ENCODE data around the gene STRIP1.

STRIP1 gene

GRCh38 chr1:110006516-110006915 lies 27.9 kb upstream of the STRIP1 start:
- CTCF ChIA-PET: interaction anchor here (0.9 to 8.0 kb wide), 9 partner anchors 10 to 474 kb away, joined by 3 to 108 read pairs (median 6); partner anchors contain the start of genes AHCYL1 and STRIP1
- POLR2A ChIA-PET: interaction anchor here (0.8 kb wide), 1 partner anchor 22 kb away, joined by 3 read pairs; the partner anchor contains the start of gene AHCYL1
- DNase-seq (ENCODE audit: extremely low spot score): no peak
- TF ChIP-seq CTCF (IDR thresholded peaks at IDR 0.05; ENCODE audit: control extremely low read depth, extremely low read depth, low read depth, missing control alignments): no peak

DNA sequence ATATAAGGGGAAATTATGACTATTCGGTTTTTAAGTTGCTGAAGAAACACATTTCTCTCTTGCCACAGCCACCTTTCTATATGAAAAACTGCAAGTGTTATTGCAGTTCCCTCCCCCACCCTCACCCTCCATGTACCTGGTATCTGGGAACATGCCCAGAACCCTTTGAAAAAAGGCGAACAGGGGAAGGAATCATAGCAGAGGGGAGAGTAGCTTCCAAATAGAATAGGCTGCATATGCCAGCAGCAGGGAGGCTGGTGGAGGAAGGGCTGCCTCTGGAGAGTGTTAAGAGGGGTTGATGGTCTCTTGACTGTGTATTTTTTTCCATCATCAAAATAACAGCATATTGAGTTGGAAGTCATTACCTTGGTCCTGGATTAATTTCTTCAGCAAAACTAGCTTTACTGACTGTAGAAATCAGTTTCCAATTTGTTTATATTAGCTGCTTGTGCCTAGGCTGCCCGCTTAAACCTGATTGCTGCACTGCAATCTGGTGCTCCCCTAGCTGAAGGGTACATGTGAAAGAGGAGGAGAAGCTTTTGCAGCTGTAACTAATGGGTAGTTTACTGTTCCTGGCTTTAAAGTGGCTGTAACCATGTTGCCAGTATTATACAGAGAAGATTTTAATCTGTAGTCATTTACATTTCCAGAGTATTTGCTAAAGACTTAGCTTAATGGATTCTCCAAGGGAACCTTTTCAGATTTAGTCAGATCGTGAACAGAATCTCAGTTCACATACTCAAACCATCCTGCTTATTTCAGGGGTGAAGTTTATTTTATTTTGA lies 27.2 kb upstream of the STRIP1 start:
- DNase-seq (ENCODE audit: extremely low spot score): no peak
- POLR2A ChIA-PET: interaction anchor here (0.8 kb wide), 1 partner anchor 23 kb away, joined by 3 read pairs; the partner anchor contains the start of gene AHCYL1
- TF ChIP-seq CTCF (IDR thresholded peaks at IDR 0.05; ENCODE audit: control extremely low read depth, extremely low read depth, low read depth, missing control alignments): no peak
- CTCF ChIA-PET: interaction anchor here (0.8 to 8.0 kb wide), 10 partner anchors 9 to 475 kb away, joined by 3 to 108 read pairs (median 6); partner anchors contain the start of genes AHCYL1 and STRIP1

- ChIA-PET CTCF (interaction anchor here (3.6 to 12.4 kb wide), 5 partner anchors 12 to 369 kb away, joined by 25 to 140 read pairs (median 78); partner anchors contain the start of gene AHCYL1), POLR2A (no interaction called here)
- no peak for DNase-seq (ENCODE audit: extremely low spot score)
- TF ChIP-seq CTCF (IDR thresholded peaks at IDR 0.05; ENCODE audit: control extremely low read depth, extremely low read depth, low read depth, missing control alignments): no peak
Measured at GRCh38 chr1:110008971-110009565, 25.4 kb upstream of the STRIP1 start.

DNA sequence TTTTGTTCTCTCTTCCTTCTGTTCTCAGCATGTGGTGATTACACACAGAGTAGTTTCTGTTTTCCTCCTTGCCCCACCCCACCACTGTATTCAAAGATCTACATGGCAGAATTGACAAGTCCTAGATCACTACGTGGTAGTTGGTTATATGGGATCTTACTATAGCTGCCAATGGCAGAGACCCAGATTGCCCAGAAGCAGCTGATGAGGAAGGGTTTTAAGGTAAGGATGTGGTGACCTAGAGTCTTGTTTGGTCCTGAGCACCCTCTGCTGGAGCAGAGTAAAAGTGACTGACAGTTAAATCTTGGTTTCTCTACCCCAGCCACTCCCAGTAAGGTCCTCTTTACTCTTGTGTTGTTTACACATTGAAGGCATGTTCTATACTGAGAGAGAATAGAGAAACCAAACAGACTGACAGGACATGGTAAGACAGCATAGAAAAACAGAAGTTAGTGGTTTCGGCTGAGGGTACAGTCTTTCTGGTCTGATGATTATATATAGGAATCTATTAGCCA lies 22.8 kb upstream of the STRIP1 start:
- peak; percentile 50 for TF ChIP-seq CTCF (IDR thresholded peaks at IDR 0.05; ENCODE audit: control extremely low read depth, extremely low read depth, low read depth, missing control alignments)
- ChIA-PET POLR2A (interaction anchor here (0.6 kb wide), 1 partner anchor 26 kb away, joined by 3 read pairs; no protein-coding TSS in a partner anchor), CTCF (interaction anchor here (0.7 to 12.4 kb wide), 23 partner anchors 8 to 472 kb away, joined by 3 to 140 read pairs (median 4); partner anchors contain the start of genes AHCYL1, GPR61 and STRIP1)
- peak; percentile 80 for DNase-seq (ENCODE audit: extremely low spot score)

DNA sequence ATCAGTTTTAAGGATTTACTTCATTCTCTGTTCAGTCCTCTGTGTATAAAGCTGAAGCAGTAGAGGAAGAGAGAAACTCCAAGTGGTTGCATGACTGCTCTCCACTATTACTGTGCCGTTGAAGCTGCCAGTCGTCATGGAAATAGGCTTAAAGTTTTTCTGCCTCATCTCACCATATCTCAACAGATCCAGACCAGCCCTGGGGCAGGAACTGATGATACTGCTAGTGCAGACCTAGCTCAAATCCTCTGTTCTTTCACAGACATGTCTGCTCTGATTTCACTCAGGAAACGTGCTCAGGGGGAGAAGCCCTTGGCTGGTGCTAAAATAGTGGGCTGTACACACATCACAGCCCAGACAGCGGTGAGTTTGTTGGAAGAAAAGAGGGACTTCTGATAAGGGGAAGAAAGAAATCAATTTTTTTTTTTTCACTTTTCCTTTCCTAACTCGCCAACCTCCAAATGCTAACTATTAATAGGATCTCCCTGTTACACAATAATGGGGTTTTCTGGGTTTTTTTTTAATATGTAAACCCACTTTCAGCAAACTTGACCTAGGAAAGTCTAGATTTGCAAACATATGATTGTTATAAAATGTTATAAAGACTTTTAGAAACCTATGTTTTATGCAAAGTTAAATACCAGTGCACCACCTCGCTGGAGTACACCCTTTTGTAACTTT lies 22.2 kb upstream of the STRIP1 start:
- TF ChIP-seq CTCF (IDR thresholded peaks at IDR 0.05; ENCODE audit: control extremely low read depth, extremely low read depth, low read depth, missing control alignments): no peak
- POLR2A ChIA-PET: no interaction called here

DNA sequence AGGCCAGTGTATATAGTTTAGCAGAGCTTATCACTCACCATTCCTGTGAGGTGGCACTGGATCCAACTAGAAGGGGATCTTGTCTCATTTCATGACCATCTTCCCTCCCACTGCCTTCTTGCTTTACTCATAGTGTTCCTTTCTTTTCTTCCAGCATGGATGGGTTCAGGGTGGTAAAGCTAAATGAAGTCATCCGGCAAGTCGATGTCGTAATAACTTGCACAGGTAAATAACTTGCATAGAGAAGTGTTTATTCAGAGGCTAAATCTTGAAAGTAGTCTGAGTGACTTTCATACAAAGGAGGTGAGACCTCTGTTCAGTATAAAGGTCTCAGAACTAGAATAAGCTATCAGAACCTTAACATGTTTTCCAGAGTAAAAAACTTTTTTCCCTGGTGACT lies 16.6 kb upstream of the STRIP1 start:
- no peak for TF ChIP-seq CTCF (IDR thresholded peaks at IDR 0.05; ENCODE audit: control extremely low read depth, extremely low read depth, low read depth, missing control alignments)
- CTCF ChIA-PET: interaction anchor here (1.4 to 12.4 kb wide), 4 partner anchors 9 to 241 kb away, joined by 5 to 140 read pairs (median 10); partner anchors contain the start of gene AHCYL1
- POLR2A ChIA-PET: no interaction called here
- DNase-seq (ENCODE audit: extremely low spot score): no peak

More for the DNA sequence above, 22.2 kb upstream of the STRIP1 start:
- peak; percentile 40 for DNase-seq (ENCODE audit: extremely low spot score)
- CTCF ChIA-PET: interaction anchor here (1.1 to 12.4 kb wide), 16 partner anchors 8 to 472 kb away, joined by 3 to 140 read pairs (median 10); partner anchors contain the start of genes AHCYL1, GPR61 and STRIP1

Measured in GM10248 (cell line).